Mesenteric fat pad (tissue), 1 donor: ENCODE data around the gene ARHGDIA. TPM values are rescaled to one million over a fixed set of nuclear protein-coding genes. Genes with fewer than 3 reads are reported as not detected.

Source experiments
- DNase-seq: peaks from one replicate; pipeline ENCODE4 v3.0.0-alpha.2; 2020; ENCODE audit warnings: low spot score
- total RNA-seq: library from RNA; stranded (reverse); fragmentation: NEBNext Ultra II Directional; extraction: Animal tissue kit (Norgen Biotek cat#: 25700); gene quantifications from one replicate; pipeline ENCODE4 v1.2.1, GENCODE V29; 2021
- donor health status: DM: yes; HTN: yes; CAD: no.

Gene ARHGDIA
- total RNA-seq, 1 donor from 2014 or later = 521 TPM

DNA sequence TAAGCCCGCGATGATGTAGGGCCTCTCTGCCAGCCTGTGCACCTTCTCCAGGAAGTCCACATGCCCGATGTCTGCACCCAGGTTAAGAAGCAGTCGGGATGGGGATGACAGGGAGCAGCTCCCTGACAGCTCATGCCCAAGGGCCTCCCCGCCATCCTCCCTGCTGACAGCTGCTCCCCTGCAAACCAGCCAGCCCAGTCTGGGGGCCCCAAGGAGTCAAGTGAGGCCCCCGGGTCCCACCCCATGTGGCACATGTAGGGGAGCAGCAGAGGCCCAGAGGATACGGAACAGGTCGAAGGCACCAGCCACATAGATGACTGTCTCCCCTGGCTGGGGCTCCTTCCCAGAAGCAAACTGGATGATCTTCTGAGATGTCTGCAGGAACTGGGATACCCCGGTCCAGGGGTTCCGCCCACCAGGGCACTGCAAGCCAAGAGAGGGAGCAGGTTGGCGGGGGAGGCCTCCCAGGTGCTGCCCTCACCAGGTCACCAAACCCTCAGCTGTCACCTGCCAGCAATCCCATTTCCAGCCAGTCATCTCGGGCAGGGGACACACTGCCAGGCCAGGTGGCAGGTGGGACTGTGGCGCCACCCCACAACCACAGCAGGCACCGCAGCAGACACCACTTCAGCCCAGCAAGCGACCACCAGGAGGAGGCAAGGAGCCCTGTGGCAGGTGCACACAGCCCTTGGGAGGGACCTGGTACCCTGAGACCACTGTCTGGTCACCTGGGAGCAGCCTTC, 35.5 kb upstream of the ARHGDIA start:
- DNase-seq = no peak

DNA sequence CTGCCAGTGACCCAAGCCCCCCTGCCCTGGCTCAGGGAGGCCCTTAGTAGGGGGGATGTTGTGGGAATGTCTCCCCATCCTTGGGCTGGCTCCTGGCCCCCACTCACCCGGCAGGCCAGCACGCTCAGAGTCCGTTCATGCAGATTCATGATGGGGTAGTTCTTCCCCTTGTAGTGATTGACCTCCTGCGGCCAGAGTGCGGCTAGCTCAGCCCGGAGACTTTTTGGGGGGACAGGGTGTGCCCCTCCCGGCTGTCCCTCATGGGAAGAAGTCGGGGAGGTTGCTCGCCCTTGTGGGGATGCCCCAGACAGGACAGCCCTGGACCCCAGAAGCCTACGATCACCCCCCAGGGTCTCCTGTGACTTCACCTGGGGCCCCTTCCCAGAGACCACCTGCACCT, 34.9 kb upstream of the ARHGDIA start:
- DNase-seq = no peak

DNA sequence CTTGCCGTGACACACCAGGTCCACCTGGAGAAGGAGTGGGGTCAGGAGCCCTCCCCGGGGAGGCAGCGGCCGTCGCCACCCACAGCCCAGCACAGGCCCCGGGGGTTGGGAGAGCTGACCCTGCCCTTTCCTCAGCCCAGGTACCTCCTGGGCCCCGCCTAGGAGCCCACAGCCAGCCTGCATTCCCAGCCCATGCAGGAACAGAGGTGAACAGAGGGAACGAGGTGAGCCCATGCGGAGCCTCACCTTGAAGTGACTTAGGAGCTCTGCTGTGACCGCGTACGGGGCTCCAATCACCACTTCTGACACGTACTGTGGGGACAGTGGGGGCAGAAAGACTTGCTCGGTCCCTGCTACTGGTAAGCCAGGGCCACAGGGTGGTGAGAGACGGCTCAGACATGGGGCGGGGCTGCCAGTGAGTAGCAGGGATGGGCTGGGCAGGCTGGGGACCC, 34.3 kb upstream of the ARHGDIA start:
- no peak for DNase-seq

DNA sequence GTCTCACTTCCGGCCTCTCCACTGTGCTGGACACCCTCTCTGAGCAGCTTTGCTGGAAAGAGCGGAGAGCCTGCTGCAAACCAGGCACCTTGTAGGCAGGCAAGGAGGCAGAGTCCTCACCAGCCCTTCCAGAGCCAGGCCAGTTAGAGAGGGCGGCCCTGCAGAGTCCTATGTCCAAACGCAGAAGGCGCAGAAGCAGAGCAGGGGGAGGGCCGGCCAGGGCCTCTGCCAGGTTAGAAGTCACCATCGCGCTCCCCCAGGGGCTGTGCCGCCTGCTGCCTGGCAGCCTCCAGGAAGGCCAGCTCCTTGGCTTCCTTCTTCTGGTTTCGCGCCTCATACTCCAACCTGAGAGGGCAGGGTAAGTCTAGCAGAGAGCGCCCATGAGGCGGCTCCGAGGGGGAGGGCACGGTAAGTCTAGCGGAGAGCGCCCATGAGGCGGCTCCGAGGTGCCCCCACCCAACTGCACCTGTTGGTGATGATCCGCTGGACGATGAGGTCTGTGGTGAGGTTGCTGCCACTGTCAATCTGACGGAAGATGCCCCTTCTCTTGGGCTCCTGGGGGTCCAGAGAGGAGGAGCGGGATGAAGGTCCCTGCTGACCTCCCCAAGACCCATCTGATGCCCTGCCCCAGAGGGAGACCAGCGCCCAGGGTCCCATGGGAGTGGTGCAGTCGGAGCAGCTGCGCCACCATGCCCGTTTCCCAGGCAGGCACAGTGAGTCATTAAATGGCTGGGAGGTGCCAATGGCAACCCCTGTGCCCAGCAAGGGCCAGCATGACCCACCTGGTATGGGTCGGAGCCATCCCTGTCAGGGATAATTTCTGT, 33.7 kb upstream of the ARHGDIA start:
- DNase-seq = no peak

DNA sequence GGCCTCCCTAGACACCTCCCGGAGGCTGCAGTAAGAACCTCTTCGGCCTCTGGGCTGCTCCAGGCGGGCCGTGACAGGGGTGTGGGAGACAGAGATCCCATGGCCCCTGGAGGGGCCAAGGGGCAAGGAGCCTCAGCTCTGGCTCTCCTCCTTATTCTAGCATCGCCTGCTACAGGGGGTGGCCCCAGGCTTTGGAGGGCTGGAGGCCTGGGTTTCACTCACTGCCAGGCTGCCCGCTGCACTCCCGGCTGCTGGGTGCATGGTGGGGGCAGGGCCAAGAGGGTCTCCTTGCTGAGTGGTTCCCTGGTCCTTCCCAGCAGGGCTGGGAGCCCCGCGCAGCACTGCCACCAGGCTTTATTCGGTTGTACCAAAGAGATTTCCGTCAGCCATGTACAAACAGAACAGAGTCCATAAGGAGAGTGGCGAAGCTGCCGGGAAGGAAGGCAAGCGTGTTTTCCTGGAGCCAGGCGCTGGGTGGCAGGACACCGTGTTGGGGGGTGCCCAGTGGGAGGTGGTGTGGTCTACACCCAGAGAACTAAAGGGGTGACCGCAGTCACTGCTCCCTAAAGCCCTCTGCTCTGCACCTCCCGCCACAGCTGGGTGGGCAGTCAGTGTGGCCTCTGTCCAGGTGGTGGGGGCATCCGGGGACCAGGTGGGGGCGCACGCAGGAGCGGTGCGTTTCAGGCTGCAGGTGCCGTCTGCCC, 32.9 kb upstream of the ARHGDIA start:
- DNase-seq = no peak

DNA sequence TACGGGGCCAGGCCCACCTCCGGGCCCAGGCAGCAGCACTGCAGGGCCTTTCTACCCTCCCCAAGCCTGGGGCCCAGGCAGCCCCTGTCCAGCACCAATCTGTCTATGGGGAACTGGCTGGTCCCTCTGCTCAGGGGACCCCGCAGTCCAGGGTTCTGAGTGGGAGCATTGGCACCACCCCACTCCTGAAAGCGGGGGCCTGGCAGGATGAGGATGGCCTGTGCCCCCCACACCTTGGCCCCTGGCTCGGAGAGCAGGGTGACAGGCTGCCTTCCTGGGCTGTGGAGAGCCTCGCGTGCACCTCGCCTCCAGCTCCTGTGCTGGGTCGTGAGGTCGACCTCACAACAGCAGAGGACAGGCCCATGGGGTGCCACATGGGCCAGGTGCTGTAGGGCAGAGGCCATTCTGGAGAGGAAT, 32.3 kb upstream of the ARHGDIA start:
- DNase-seq = no peak

DNA sequence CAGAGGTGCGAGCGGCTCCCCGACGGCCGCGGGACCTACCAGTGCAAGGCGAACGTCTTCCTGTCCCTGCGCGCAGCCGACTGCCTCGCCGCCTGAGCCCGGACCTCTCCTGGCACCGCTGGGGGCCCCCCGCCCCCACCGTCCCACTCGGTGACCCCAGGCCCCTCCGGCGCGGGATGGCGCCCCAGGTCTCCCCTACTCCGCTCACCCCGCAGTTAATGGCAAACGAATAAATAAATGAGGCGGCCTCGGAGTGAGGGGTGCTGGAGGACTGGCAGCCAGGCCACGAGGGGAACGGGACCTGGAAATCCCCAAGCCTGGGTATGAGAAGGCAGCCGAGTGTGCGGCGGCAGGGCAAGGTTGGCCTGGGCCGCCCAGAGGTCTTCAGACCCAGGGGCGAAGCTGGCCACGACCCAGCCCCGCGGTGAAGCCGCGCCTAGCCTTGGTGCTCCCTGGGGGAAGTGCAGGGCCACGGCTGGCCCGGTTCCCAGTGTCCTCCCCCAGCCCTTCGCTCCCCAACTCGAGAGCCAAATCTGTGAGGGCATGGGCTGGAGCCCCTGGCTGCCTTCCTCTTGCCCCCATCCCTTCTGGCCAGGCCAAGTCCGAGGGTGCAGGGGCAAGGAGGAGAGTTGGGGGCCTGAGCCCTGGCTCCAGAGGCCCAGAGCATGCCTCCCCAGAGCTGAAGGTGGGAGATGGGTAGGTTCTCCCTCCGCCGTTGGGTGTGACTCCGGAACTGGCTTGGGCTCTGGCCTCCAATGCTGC, 31.7 kb upstream of the ARHGDIA start:
- no peak for DNase-seq

DNA sequence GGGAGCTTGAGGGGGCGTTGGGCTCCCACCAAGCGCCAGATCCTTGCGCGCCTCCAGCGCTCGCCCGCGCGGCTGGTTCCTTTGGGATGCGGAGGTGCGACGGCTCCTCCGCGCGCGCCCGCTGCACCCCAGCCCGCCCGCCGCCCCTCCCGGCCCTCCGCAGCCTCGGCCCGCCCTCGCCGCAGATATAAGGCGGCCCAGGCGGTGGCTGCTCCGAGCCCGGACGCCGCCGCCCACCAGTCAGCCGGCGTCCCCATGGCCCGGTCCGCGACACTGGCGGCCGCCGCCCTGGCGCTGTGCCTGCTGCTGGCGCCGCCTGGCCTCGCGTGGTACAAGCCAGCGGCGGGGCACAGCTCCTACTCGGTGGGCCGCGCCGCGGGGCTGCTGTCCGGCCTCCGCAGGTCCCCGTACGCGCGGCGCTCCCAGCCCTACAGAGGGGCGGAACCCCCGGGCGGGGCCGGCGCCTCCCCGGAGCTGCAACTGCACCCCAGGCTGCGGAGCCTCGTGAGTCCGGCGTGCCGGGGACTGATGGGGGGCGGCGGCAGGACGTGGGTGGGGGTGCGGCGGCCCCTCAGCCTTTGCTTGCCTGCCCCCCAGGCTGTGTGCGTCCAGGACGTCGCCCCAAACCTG, 31.0 kb upstream of the ARHGDIA start, which contains the start of gene NPB:
TSS of gene NPB (plus strand) at position 216 of the 630 bp plus-strand sequence. CDS start at position 256, 40 bp downstream.
- DNase-seq = no peak

DNA sequence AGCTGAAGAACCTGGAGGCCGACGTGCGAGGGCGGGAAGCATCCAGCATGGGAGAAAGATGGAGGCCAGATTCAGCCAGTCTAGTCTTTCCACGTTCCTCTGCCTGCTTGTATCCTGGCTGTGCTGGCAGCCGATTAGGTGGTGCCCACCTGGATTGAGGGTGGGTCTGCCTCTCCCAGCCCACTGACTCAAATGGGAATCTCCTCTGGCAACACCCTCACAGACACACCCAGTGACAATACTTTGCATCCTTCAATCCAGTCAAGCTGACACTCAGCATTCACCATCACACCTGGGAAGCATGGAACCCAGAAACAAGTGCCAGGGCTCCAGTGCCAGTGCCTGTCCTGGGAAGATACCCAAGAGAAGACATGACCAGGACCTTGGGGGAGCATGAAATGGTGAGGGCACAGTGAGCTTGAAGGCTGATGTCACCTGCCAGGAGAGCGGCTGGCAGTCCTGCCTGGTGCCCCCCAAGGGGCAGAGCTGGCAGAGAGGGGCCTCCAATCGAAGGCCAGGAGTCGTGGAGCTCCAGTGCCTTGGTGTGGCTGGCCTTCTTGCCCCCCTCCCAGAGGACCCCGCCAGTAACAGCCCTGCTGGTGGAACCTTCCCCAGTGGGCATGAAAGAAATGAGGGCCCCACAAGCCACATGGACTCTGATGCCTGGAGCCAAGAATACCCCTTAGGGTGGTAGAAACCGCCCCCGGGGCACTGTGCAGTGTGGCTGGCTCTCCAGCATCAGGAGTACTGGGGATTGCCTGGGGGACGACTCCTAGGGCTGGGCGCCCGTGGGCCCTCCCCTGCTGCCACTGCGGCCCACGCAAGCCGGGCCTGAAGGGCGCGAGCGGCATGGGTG, 30.3 kb upstream of the ARHGDIA start:
- DNase-seq = no peak

DNA sequence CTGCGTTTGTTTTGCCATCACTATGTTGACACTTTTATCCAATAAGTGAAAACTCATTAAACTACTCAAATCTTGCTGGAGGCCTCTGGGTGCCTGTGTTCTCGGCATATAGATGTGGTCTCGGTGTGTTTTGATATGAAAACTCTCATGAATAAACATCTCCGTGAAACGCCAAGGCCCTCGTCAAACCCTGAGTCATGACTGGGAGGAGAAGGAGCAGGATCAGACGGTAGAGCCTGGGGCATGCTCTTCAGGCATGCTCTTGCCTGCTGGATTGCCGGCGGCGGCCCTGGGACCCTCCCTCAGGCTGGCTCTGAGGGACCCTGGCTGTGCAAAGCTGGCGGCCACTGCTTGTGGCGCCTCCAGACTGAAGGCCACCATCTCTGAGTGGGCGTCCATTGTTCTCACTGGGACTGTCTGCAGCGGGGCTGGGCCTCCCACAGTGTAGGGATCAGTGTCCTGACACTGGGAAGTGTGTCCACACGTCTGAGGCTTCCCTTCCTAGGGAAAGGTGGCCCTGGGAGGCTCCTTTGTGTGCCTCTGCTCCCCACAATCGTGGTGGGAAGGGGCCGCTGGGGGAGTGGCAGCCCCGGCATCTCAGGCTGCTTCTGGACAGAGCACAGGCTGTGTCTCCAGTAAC, 29.2 kb upstream of the ARHGDIA start:
- DNase-seq = no peak

DNA sequence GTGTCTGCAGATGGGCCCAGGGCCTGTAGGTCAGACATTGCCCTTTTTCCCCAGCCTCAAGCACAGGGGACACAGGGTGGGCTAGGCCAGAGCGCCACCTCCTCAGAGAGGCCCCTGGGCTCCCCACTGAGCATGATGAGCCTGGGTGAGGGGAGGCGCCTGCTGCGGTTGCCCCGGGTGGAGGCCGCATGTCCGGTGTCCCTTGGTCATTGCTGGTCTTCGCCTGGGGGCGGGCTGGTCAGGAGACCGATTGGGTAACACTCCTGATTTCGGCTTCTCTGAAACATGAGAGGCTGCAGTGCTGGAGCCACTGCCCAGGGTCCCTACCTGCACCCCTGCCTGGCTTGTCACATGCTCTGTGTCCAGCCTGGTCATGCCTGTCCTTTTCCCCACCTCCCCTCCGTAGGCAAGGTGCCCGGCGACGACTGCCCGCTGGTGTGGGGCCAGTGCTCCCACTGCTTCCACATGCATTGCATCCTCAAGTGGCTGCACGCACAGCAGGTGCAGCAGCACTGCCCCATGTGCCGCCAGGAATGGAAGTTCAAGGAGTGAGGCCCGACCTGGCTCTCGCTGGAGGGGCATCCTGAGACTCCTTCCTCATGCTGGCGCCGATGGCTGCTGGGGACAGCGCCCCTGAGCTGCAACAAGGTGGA, 28.5 kb upstream of the ARHGDIA start:
- DNase-seq = no peak

DNA sequence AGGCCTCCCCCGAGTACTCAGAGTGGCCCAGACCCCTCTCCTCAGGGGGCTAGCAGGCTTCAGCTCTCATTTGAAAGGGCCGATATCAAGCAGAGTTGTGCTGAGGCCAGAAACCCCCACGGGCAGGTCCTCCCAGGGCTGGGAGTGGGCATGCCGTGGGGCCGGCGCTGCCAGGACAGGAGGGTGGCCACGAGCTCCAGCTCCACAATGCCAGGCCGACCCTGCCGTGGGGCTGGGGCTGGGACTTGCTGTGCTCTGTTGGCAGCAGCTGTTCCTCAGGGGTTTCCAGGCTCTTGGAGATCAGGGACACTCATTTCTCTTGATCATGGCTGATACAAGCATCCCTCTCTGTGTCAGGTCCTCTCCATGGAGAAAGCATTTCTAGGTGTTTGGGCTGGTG, 27.7 kb upstream of the ARHGDIA start:
- no peak for DNase-seq

DNA sequence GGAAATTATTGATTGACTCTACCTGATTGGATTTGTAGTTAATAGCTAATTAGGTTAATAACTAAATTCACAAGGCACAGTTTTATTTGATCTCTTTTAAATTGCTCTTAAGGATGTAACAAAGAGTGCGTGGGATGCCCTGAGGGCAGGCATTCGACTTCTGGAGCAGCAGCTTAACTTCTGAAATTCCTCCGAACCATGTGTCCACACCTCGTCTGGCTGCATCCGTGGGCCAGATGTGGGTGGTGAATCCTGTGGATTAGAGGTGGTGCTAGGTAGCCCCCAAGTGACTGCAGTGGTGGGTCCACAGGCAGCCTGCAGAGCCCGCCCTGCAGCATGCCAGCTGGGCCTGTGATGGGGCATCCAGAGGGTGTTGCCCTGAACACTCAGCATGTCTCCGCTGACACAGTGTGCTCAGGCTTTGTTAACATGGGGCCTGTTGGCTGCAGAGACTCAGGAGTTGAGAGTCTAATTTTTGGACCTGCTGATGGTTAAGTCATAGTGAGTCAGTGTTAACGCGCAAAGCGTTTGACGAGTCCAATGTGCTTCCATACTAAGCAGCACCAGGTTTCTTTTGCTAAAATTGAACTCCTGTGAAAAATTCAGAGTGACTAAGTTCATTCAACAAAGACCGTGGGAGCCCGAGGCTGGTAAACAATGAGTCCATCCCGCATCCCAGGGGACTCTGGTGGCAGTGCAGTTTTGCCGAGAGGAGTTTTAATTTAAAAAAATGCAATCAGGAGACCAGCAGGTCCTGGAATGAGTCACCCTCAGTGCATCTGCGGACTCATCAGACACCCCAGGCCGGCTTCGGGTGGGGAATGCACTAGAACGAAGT, 27.1 kb upstream of the ARHGDIA start:
- DNase-seq = no peak

DNA sequence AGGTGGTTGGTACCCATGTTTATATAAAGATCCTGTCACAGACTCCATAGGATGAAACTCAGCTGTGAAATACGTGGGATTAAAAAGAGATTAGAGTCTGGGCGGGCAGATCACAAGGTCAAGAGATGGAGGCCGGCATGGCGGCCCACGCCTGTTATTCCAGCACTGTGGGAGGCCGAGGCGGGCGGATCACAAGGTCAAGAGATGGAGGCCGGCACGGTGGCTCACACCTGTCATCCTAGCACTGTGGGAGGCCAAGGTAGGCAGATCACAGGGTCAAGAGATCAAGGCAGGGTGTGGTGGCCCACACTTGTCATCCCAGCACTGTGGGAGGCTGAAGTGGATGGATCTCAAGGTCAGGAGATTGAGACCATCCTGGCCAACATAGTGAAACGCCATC, 24.3 kb upstream of the ARHGDIA start:
- DNase-seq = no peak

DNA sequence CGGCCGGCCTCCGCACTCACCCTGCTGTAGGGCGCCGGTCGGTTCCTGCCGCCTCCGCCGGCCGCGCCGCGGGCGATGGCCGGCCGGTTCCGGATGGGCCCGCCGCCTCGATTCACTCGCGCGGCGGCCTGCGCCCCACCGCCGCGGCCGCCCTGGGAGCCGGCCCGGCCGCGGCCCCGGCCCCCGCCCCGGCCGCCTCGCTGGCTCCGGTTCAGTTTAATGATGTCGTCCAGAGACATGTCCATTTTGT, 20.1 kb upstream of the ARHGDIA start:
- DNase-seq = no peak

DNA sequence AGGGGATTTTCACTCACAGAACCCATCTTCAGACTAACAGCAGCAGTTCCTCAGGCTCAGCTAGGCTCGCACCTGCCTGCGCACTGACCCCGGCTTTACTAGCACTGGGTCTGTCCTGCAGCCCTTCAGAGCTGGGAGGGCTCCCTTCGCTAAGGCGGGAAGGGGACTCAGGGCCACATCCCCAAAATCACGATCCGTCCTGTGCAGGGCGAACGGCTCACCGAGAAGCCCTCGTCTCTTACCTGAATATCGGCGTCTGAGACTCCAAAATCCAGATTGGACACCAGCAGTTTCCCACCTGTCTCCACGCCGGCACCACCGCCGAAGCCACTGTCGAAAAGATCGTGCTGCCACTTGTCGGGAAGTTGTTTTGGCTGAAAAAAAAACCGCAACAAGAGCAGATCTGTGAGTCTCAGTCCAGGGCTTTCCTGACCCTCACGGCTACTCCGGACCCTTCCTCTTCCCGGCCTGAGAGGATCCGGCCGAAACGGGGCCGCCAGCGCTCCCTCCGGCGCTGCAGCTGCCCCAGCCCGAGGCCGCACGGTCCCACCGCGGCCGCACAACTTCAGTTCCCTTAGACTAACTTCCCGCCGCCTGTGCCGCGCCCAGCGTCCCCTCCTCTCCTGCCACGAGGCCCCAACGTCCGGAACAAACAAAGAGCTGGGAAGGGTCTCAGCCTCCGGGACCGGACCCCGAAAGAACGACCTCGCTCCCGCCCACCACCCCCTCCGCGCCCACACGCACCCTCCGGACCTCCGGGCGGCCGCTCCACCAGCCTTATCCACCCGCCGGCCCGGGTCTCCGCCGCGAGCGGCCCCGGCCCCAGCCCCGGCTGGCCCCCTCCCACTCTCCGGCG, 19.5 kb upstream of the ARHGDIA start:
- no peak for DNase-seq

DNA sequence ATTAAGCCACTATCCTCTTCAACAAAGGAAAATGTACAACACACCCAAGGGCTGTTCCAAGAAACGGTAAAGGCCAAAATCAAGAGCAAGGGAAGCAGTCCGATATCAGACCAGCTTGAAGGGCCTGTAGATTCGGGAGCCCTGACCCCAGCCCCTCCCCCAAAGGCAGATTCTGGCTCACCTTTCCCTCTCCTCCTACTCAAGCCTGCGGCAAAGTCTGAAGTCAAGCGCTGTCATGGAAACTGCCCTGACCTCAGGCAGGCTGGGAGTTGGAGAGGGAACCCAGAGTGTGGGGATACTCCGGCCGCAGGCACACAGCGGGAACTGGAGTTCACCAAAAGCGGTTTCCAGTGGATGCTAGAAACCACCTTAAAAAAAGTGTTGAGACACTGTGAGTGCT, 18.5 kb upstream of the ARHGDIA start:
- DNase-seq = no peak
